NCI-H2227 treated with DMSO at 0.1 percent for 48 hours (cell line): ENCODE results near the gene IFNA13.

Experiments
- DNase-seq: peaks from one replicate; lab custom pipeline; 2025; lab: John Stamatoyannopoulos, UW

The IFNA13 gene

DNA sequence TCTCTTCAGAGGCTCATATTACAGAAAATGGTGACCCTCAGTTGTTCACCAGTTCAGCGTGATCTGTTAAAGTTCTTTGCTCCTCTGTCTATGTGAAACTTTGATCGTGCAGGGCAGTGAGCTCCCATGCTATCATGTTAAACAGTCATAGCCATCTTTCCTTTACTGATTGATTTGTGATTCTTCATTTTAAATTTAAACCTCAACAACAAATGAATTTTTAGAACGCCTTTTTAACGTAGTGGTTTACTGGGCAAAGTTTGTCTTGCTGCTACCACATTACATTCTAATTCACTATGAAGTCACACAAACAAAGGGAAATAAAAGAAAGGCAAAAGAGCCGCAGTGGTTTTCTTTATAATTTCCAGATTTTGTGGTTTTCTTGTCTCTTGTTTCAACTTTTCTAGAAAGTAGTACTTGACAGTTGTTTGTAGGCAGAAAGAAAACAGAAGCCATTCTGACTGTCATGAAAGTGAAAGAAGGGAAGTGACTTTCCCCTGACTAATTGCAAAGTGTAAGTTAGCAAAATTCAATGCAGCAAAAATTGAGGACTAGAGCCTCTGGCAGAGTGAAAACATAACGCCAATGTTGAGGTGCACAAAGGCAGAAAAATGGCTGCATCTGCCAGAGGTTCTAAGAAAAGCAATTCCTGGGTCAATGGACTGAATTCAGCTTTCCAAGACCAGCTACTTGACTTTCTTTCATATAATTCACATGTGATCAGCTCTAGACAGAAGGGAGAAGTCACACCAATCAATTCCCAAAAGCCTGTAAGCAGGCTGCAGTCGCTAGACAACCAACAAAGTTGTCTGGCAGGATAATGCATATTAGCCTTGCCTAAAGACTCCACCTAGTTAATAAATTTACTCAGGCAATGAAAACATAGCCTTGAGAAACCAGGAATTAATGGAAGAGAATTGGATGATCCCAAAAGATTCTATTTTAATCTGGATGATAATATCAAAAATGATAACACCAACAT lies 10.1 kb downstream of the IFNA13 start:
- DNase-seq: no peak

- no peak for DNase-seq
These were observed 17.1 kb downstream of the IFNA13 start, which contains the start of gene IFNA6 for GRCh38 chr9:21350787-21351186. Gene IFNA6, minus strand, starts transcription at chr9:21350887. Its CDS starts 0 bp downstream, at chr9:21350887.

- DNase-seq: no peak
These were observed 19.4 kb downstream of the IFNA13 start for GRCh38 chr9:21348430-21348970.

DNA sequence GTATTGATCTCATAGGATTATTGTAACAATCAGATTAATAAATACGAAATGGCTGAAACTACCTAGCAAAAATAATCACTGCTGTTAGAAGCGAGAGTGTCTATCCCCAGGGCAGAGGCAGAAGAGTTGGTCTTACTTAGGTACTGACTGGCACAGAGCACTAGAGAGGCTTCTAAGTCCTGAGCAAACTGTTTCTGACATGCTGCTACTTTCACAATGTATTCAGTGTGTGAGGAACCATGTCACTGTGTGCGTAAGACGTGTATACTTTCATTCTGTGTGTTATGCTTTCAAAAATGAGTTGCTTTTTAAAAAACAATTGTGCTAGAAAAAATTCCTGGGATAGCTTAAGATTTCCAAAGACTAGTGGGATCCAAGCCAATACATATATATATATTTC lies 27.1 kb downstream of the IFNA13 start:
- no peak for DNase-seq

GRCh38 chr9:21336457-21336856 lies 31.4 kb downstream of the IFNA13 start:
- no peak for DNase-seq

- peak; percentile 86 for DNase-seq
These were observed 32.9 kb downstream of the IFNA13 start, which contains the start of gene KLHL9 for GRCh38 chr9:21334701-21335632. Gene KLHL9, minus strand, starts transcription at chr9:21335404. Its CDS starts 545 bp downstream, at chr9:21334859.

DNA sequence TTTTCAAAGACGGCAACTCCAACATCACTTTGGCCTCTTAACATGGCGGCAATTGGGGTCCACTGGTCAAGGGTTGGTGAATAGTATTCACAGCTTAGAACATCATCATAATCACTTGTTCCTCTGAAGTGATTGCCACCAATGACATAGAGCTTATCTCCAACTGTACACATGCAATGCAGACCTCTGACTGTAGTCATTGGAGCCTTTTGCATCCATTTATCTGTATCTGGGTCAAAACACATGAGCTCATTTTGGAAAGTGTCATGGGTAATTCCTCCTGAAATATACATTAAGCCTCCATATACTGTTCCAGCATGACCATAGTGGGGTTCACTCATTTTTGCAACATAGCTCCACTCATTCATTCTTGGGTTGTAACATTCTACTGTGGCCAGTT lies 34.6 kb downstream of the IFNA13 start:
- no peak for DNase-seq

- no peak for DNase-seq
These were observed 36.0 kb downstream of the IFNA13 start for GRCh38 chr9:21331676-21332402.

GRCh38 chr9:21326526-21327139 lies 41.2 kb downstream of the IFNA13 start:
- DNase-seq: peak; percentile 58

- DNase-seq: no peak
These were observed 43.8 kb downstream of the IFNA13 start for GRCh38 chr9:21324047-21324446.

DNA sequence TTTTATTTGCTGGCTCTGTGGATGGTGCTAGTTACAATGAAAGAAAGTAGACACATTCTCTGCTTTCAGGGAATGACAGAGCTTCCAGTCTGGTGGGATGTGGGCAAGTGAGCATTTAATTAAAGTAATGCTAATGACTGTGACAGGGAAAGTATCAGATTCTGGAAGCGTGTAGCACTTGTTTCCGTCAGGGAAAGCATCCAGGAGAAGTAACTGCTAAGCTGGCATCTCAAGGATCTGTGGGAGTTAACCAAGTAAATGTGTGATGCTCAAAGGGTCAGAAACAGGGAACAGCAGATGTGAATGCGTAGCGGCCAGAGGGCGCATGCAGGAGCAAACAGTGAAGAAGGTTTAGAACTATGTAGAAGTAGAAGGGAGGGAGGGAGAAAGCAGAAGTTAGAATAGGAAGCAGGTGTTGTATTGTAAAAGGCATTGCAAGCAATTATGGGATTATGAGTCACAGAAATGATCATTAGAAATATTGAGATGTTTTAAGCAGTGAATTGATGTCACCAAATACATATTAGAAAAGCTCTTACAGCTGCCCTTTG lies 44.9 kb downstream of the IFNA13 start:
- no peak for DNase-seq

DNA sequence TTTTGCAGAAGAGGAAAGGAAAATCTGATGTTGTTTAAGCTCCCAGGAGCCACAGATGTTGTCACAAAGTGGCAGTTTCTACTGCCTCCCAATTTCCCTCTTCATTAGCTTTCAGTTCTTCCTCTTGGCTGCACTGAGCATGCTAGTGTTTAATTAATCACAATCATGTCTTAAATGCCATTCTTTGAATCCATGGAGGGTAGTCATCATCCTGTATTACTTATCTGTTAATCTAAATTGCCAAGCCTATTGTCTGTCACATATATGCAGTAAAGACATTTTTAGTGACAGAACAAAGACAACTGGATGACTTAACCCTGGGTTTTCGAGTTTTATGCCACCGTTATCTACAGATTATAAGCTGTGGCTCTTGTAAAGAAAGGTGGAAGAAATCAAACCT lies 47.4 kb downstream of the IFNA13 start:
- no peak for DNase-seq

GRCh38 chr9:21317956-21318923 lies 49.6 kb downstream of the IFNA13 start:
- DNase-seq: peak; percentile 25
